SU-DHL-6 (cell line): ENCODE measurements around the gene EYA3.

ENCODE experiments used
- H2AFZ ChIP-seq: fragments of 200-600 bp; sonication (generic); 2 replicates; pipeline ENCODE4 v1.6.1; 2014; ENCODE audit warnings: low read depth, mild to moderate bottlenecking, moderate library complexity, mixed read lengths, antibody characterized with exemption, low read length; ENCODE audit not compliant: severe bottlenecking
- H3F3A ChIP-seq: fragments of 200-600 bp; shearing (Covaris generic); 2 replicates; pipeline ENCODE4 v1.6.0; 2016; ENCODE audit warnings: antibody characterized with exemption, mild to moderate bottlenecking; ENCODE audit not compliant: insufficient read depth
- H3K27ac ChIP-seq: fragments of 200-600 bp; sonication (generic); 2 replicates; pipeline ENCODE4 v1.5.1; 2016; ENCODE audit warnings: low read depth, mild to moderate bottlenecking, low read length, moderate library complexity, mixed read lengths
- H3K27me3 ChIP-seq: fragments of 200-600 bp; sonication (generic), shearing (Covaris generic); 2 replicates; pipeline ENCODE4 v1.6.0; 2014; ENCODE audit warnings: mild to moderate bottlenecking, low read length
- H3K36me3 ChIP-seq: fragments of 200-600 bp; sonication (generic); 2 replicates; pipeline ENCODE4 v1.6.1; 2014; ENCODE audit warnings: mild to moderate bottlenecking, low read length, mixed read lengths
- H3K4me2 ChIP-seq: fragments of 300-600, 200-600 bp; shearing (Covaris generic), sonication (generic); 2 replicates; pipeline ENCODE4 v1.6.0; 2014; ENCODE audit warnings: low read length, low read depth, mild to moderate bottlenecking; ENCODE audit not compliant: poor library complexity, severe bottlenecking
- H3K4me3 ChIP-seq: fragments of 200-600 bp; sonication (generic); 2 replicates; pipeline ENCODE4 v1.5.1; 2014; ENCODE audit warnings: antibody characterized with exemption, low read length, mild to moderate bottlenecking, mixed read lengths; ENCODE audit not compliant: insufficient read depth, poor library complexity, severe bottlenecking
- H3K79me2 ChIP-seq: fragments of 200-600 bp; sonication (generic); 2 replicates; pipeline ENCODE4 v1.6.1; 2014; ENCODE audit warnings: mild to moderate bottlenecking, low read length, moderate library complexity; ENCODE audit not compliant: insufficient read depth
- H3K9ac ChIP-seq: fragments of 200-600 bp; sonication (generic); 2 replicates; pipeline ENCODE4 v1.7.0; 2014; ENCODE audit warnings: mild to moderate bottlenecking, low read length
- H3K9me2 ChIP-seq: fragments of 200-600 bp; sonication (generic); replicated peaks from 2 replicates; pipeline ENCODE4 v1.6.1; 2014; ENCODE audit warnings: low read length; ENCODE audit not compliant: insufficient read depth
- H3K9me3 ChIP-seq: fragments of 200-600 bp; sonication (generic); 2 replicates; pipeline ENCODE4 v1.6.1; 2014; ENCODE audit warnings: low read length, mixed read lengths; ENCODE audit not compliant: insufficient read depth
- H4K20me1 ChIP-seq: fragments of 200-600 bp; sonication (generic); 2 replicates; pipeline ENCODE4 v1.6.1; 2014; ENCODE audit warnings: low read depth, mild to moderate bottlenecking, antibody characterized with exemption, low read length, moderate library complexity, mixed read lengths
- EZH2phosphoT487 ChIP-seq: fragments of 200-600 bp; sonication (generic), shearing (Covaris generic); conservative IDR thresholded peaks from 2 replicates; pipeline ENCODE4 v1.6.1; 2018; ENCODE audit warnings: mild to moderate bottlenecking, antibody characterized with exemption, low read length, moderate library complexity, mixed read lengths
- TF ChIP-seq, protein P1 (sequence below): fragments of 200-600 bp; sonication (generic); IDR thresholded peaks from one replicate; pipeline ENCODE4 v1.5.1; 2017; ENCODE audit warnings: antibody characterized with exemption, mild to moderate bottlenecking, low read length, moderate library complexity; ENCODE audit not compliant: insufficient read depth, poor library complexity, severe bottlenecking

The EYA3 gene

DNA sequence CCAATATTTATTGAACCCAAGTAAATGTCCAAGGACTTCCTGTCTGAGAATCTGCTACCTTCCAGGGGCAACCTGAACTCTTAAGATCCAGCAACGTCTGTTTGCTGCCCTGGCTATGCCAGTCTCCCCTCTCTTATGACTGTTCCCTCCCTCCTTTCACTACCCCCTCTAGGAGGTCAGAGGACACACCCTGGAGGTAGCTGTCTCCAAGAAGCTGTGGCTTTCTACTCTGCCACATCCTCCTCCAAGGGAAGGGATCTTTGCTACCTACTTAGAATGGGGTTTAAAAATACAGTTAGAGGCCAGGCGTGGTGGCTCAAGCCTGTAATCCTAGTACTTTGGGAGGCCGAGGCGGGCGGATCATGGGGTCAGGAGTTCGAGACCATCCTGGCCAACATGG is 157.2 kb downstream of the EYA3 start:
- H3K4me2 ChIP-seq = no peak overlapping the region
- H3K4me3 ChIP-seq = no peak overlapping the region
- no peak overlapping the region for H3K27ac ChIP-seq
- no peak overlapping the region for H3K9ac ChIP-seq
- H3K79me2 ChIP-seq = no peaks in the 10 kb centered on the region
- H4K20me1 ChIP-seq = no peaks in the 10 kb centered on the region
- H3K27me3 ChIP-seq = no peaks in the 10 kb centered on the region
- no peak overlapping the region for H2AFZ ChIP-seq
- H3K9me3 ChIP-seq = no peaks in the 10 kb centered on the region
- H3K36me3 ChIP-seq = no peaks in the 10 kb centered on the region
- no peaks in the 10 kb centered on the region for H3F3A ChIP-seq
- TF ChIP-seq EZH2phosphoT487 = no peak
- TF ChIP-seq, protein P1, sequence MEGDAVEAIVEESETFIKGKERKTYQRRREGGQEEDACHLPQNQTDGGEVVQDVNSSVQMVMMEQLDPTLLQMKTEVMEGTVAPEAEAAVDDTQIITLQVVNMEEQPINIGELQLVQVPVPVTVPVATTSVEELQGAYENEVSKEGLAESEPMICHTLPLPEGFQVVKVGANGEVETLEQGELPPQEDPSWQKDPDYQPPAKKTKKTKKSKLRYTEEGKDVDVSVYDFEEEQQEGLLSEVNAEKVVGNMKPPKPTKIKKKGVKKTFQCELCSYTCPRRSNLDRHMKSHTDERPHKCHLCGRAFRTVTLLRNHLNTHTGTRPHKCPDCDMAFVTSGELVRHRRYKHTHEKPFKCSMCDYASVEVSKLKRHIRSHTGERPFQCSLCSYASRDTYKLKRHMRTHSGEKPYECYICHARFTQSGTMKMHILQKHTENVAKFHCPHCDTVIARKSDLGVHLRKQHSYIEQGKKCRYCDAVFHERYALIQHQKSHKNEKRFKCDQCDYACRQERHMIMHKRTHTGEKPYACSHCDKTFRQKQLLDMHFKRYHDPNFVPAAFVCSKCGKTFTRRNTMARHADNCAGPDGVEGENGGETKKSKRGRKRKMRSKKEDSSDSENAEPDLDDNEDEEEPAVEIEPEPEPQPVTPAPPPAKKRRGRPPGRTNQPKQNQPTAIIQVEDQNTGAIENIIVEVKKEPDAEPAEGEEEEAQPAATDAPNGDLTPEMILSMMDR = no peak
- no peaks in the 10 kb centered on the region for H3K9me2 ChIP-seq

DNA sequence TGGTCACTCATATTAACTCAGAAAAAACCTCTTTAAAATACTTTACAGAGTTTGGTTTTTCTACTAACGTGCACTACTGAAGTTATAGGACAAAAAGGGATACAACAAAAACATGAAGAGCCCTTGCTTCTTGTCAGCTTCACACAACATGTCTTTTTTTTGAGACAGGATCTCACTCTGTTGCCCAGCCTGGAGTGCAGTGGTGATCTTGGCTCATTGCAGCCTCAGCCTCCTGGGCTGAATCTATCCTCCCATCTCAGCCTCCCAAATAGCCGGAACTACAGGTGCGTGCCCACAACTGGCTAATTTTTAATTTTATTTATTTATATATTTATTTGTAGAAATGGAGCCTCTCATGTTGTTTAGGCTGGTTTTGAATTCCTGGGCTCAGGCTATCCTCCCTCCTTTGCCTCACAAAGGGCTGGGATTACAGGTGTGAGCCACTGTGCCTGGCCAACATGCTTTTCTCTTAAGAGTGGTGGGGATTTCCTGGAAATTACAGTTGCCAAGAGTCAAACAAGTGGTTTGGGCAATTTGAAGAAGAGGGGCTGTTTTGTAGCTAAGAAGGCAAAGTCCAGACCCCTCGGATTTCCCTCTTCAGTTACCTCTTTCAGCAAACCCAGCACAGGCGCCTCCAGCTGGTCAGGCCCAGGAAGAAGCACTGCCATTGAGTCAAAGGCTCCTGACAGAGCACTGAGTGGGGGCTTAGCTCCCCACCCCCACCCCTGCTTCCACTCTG is 160.0 kb downstream of the EYA3 start:
- no peaks in the 10 kb centered on the region for H3K36me3 ChIP-seq
- H3K9me3 ChIP-seq = no peaks in the 10 kb centered on the region
- no peak overlapping the region for H3K27ac ChIP-seq
- no peaks in the 10 kb centered on the region for H3K79me2 ChIP-seq
- no peaks in the 10 kb centered on the region for H3K27me3 ChIP-seq
- no peak for TF ChIP-seq EZH2phosphoT487
- TF ChIP-seq, protein P1 = no peak
- H3K4me3 ChIP-seq = no peak overlapping the region
- H2AFZ ChIP-seq = no peak overlapping the region
- no peaks in the 10 kb centered on the region for H4K20me1 ChIP-seq
- H3F3A ChIP-seq = no peaks in the 10 kb centered on the region
- H3K9ac ChIP-seq = no peak overlapping the region
- H3K9me2 ChIP-seq = no peaks in the 10 kb centered on the region
- no peak overlapping the region for H3K4me2 ChIP-seq

DNA sequence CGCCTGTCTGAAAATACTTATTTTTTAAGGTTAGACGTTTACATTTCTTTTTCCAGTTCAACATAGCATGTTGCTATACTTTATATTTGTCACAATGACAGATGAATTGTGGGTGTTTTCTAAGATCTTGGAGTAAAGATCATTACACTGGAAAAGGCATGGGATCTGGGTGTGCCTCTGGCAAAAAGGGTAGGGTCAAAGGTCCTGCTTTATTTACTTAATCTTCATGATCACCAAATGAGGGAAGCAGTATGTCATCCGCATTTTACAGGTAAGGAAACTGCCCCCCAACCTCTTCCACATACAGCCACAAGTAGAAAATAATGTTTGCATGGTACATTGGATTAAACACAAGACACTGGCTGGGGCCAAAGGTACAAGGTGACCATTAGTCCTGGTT is 166.1 kb downstream of the EYA3 start:
- Histone ChIP-seq H3K27me3 (no peaks in the 10 kb centered on the region), H3F3A (no peaks in the 10 kb centered on the region; the same call in 1 of the 2 replicates), H3K4me2 (no peak overlapping the region), H3K27ac (no peak overlapping the region), H3K9me3 (no peaks in the 10 kb centered on the region), H2AFZ (no peak overlapping the region), H4K20me1 (no peaks in the 10 kb centered on the region), H3K9ac (no peak overlapping the region), H3K79me2 (no peaks in the 10 kb centered on the region), H3K4me3 (no peak overlapping the region), H3K9me2 (no peaks in the 10 kb centered on the region), H3K36me3 (no peaks in the 10 kb centered on the region)
- TF ChIP-seq EZH2phosphoT487 = no peak
- TF ChIP-seq, protein P1 = no peak
